ENCODE measurements around the gene CPEB1.

GRCh38 chr15:82666606-82667005 lies 19.4 kb upstream of the CPEB1 start:
- no peak for TF ChIP-seq CTCF (IDR thresholded peaks at IDR 0.05)
- TF ChIP-seq POLR2A (IDR thresholded peaks at IDR 0.05), result no peak

Data from thyroid gland (tissue), 4 donors.